ENCODE data around the gene POLD1. TPM values are rescaled to one million over a fixed set of nuclear protein-coding genes. Genes with fewer than 3 reads are reported as not detected.

The POLD1 gene
- total RNA-seq, 1 donor from 2014 or later, result 35.1 TPM

GRCh38 chr19:50362656-50363424 is 21.3 kb upstream of the POLD1 start:
- DNase-seq (peak; percentile 47), ATAC-seq (peak; percentile 72)
- H3K36me3 ChIP-seq, result peaks cover 4% of the 10 kb centered on the region
- peak overlapping the region; percentile 53 for H3K4me3 ChIP-seq
- H3K27me3 ChIP-seq (ENCODE audit: low read depth), result no peaks in the 10 kb centered on the region
- H3K9me3 ChIP-seq, result no peaks in the 10 kb centered on the region
- H3K4me1 ChIP-seq, result peaks cover 20% of the 10 kb centered on the region
- TF ChIP-seq CTCF (IDR thresholded peaks at IDR 0.05), result no peak
- H3K27ac ChIP-seq, result peak overlapping the region; percentile 81
- intact Hi-C loops (cut with DNase I), result no loop called here

GRCh38 chr19:50365434-50366306 is 18.5 kb upstream of the POLD1 start, which contains the start of gene NAPSA:
Gene NAPSA (minus strand): TSS chr19:50365639. CDS start chr19:50365621, 18 bp downstream.
- Histone ChIP-seq H3K9me3 (no peaks in the 10 kb centered on the region), H3K4me1 (peaks cover 19% of the 10 kb centered on the region), H3K27ac (peak within 1 kb of the TSS; percentile 81), H3K27me3 (ENCODE audit: low read depth) (no peaks in the 10 kb centered on the region), H3K4me3 (peak within 1 kb of the TSS; percentile 53), H3K36me3 (no peaks in the 10 kb centered on the region)
- intact Hi-C loops (cut with DNase I), result no loop called here
- DNase-seq, result peak; percentile 56
- no peak for TF ChIP-seq CTCF (IDR thresholded peaks at IDR 0.05)
- ATAC-seq, result peak; percentile 24 to 43

- Histone ChIP-seq H3K4me3 (peak overlapping the region; percentile 86), H3K36me3 (no peaks in the 10 kb centered on the region), H3K9me3 (no peaks in the 10 kb centered on the region), H3K4me1 (peaks cover 20% of the 10 kb centered on the region), H3K27ac (peak overlapping the region; percentile 89), H3K27me3 (ENCODE audit: low read depth) (no peaks in the 10 kb centered on the region)
- peak; percentile 91 for TF ChIP-seq CTCF (IDR thresholded peaks at IDR 0.05)
- peak; percentile 79 to 87 for ATAC-seq
- DNase-seq, result peak; percentile 87
- intact Hi-C loops (cut with DNase I), result no loop called here
Observed at GRCh38 chr19:50368649-50369570, 15.2 kb upstream of the POLD1 start.

- DNase-seq (peak; percentile 59), ATAC-seq (peak in 1 of 2 donors; percentile 0)
- H3K36me3 ChIP-seq, result no peaks in the 10 kb centered on the region
- no peak overlapping the region for H3K4me3 ChIP-seq
- H3K27me3 ChIP-seq (ENCODE audit: low read depth), result no peaks in the 10 kb centered on the region
- peaks cover 27% of the 10 kb centered on the region for H3K4me1 ChIP-seq
- no peak for TF ChIP-seq CTCF (IDR thresholded peaks at IDR 0.05)
- peak overlapping the region; percentile 63 for H3K27ac ChIP-seq
- intact Hi-C loops (cut with DNase I), result no loop called here
- no peaks in the 10 kb centered on the region for H3K9me3 ChIP-seq
Observed at GRCh38 chr19:50371914-50372475, 12.2 kb upstream of the POLD1 start.
